Measurements from ENCODE around the gene MGME1. TPM values are rescaled to one million over a fixed set of nuclear protein-coding genes. Genes with fewer than 3 reads are reported as not detected.

Gene MGME1
- total RNA-seq, 1 donor from 2014 or later, result 14.2 TPM

GRCh38 chr20:17928211-17928611 is 40.6 kb upstream of the MGME1 start:
- DNase-seq (ENCODE audit: low read depth), result no peak
- Histone ChIP-seq H3K9ac (ENCODE audit: low read length) (no peak overlapping the region), H3K4me2 (ENCODE audit: low read length) (no peak overlapping the region), H3K4me1 (ENCODE audit: insufficient read depth, low read length) (peaks cover 3% of the 10 kb centered on the region), H3K4me3 (ENCODE audit: insufficient read depth, low read depth, low read length) (no peak overlapping the region), H3K27ac (ENCODE audit: low read depth, low read length) (no peak overlapping the region), H4K20me1 (ENCODE audit: insufficient read depth, low read length) (no peaks in the 10 kb centered on the region), H3K9me3 (ENCODE audit: insufficient read depth, low read depth, low read length) (no peaks in the 10 kb centered on the region), H3K27me3 (ENCODE audit: insufficient read depth, low read length) (no peaks in the 10 kb centered on the region), H3K79me2 (ENCODE audit: insufficient read depth, low read length) (no peaks in the 10 kb centered on the region), H2AFZ (ENCODE audit: low read depth, low read length) (no peak overlapping the region), H3K36me3 (ENCODE audit: insufficient read depth, low read length) (no peaks in the 10 kb centered on the region)
- Mint-ChIP-seq H3K4me3 (ENCODE audit: unreplicated experiment) (no peak overlapping the region), H3K27me3 (ENCODE audit: low read depth, unreplicated experiment) (peaks cover 17% of the 10 kb centered on the region), H3K27ac (ENCODE audit: unreplicated experiment) (no peak overlapping the region), H3K9me3 (ENCODE audit: unreplicated experiment) (peaks cover 2% of the 10 kb centered on the region), H3K36me3 (ENCODE audit: low read depth, unreplicated experiment) (peaks cover 1% of the 10 kb centered on the region), H3K4me1 (ENCODE audit: low read depth, unreplicated experiment) (peaks cover 3% of the 10 kb centered on the region)
- no peak for FAIRE-seq
- TF ChIP-seq CTCF (IDR thresholded peaks at IDR 0.05; ENCODE audit: insufficient read depth, low read depth, low read length), result no peak

GRCh38 chr20:17928633-17929311 is 40.0 kb upstream of the MGME1 start:
- no peak overlapping the region for H3K9ac ChIP-seq (ENCODE audit: low read length)
- no peaks in the 10 kb centered on the region for H3K27me3 ChIP-seq (ENCODE audit: insufficient read depth, low read length)
- no peak for DNase-seq (ENCODE audit: low read depth)
- H3K27ac Mint-ChIP-seq (ENCODE audit: unreplicated experiment), result no peak overlapping the region
- no peak overlapping the region for H3K4me3 ChIP-seq (ENCODE audit: insufficient read depth, low read depth, low read length)
- H3K4me3 Mint-ChIP-seq (ENCODE audit: unreplicated experiment), result no peak overlapping the region
- no peaks in the 10 kb centered on the region for H3K36me3 ChIP-seq (ENCODE audit: insufficient read depth, low read length)
- H3K9me3 Mint-ChIP-seq (ENCODE audit: unreplicated experiment), result peaks cover 2% of the 10 kb centered on the region
- H3K4me1 ChIP-seq (ENCODE audit: insufficient read depth, low read length), result peaks cover 9% of the 10 kb centered on the region
- H3K27ac ChIP-seq (ENCODE audit: low read depth, low read length), result no peak overlapping the region
- H3K4me2 ChIP-seq (ENCODE audit: low read length), result no peak overlapping the region
- H2AFZ ChIP-seq (ENCODE audit: low read depth, low read length), result no peak overlapping the region
- H3K27me3 Mint-ChIP-seq (ENCODE audit: low read depth, unreplicated experiment), result peaks cover 17% of the 10 kb centered on the region
- no peaks in the 10 kb centered on the region for H3K9me3 ChIP-seq (ENCODE audit: insufficient read depth, low read depth, low read length)
- no peak for FAIRE-seq
- peaks cover 3% of the 10 kb centered on the region for H3K4me1 Mint-ChIP-seq (ENCODE audit: low read depth, unreplicated experiment)
- no peaks in the 10 kb centered on the region for H4K20me1 ChIP-seq (ENCODE audit: insufficient read depth, low read length)
- H3K36me3 Mint-ChIP-seq (ENCODE audit: low read depth, unreplicated experiment), result peaks cover 1% of the 10 kb centered on the region
- TF ChIP-seq EZH2 (IDR thresholded peaks at IDR 0.05; ENCODE audit: insufficient read depth, low read length), result no peak
- TF ChIP-seq CTCF (IDR thresholded peaks at IDR 0.05; ENCODE audit: insufficient read depth, low read depth, low read length), result no peak
- H3K79me2 ChIP-seq (ENCODE audit: insufficient read depth, low read length), result no peaks in the 10 kb centered on the region

GRCh38 chr20:17931513-17931912 is 37.3 kb upstream of the MGME1 start:
- no peak overlapping the region for H2AFZ ChIP-seq (ENCODE audit: low read depth, low read length)
- H3K4me3 ChIP-seq (ENCODE audit: insufficient read depth, low read depth, low read length), result no peak overlapping the region
- no peak overlapping the region for H3K9ac ChIP-seq (ENCODE audit: low read length)
- H3K27me3 ChIP-seq (ENCODE audit: insufficient read depth, low read length), result no peaks in the 10 kb centered on the region
- H3K27ac Mint-ChIP-seq (ENCODE audit: unreplicated experiment), result no peak overlapping the region
- H3K79me2 ChIP-seq (ENCODE audit: insufficient read depth, low read length), result no peaks in the 10 kb centered on the region
- H3K9me3 ChIP-seq (ENCODE audit: insufficient read depth, low read depth, low read length), result no peaks in the 10 kb centered on the region
- H3K36me3 ChIP-seq (ENCODE audit: insufficient read depth, low read length), result no peaks in the 10 kb centered on the region
- peaks cover 2% of the 10 kb centered on the region for H3K9me3 Mint-ChIP-seq (ENCODE audit: unreplicated experiment)
- H4K20me1 ChIP-seq (ENCODE audit: insufficient read depth, low read length), result no peaks in the 10 kb centered on the region
- no peak for DNase-seq (ENCODE audit: low read depth)
- no peak overlapping the region for H3K4me2 ChIP-seq (ENCODE audit: low read length)
- no peak overlapping the region for H3K4me3 Mint-ChIP-seq (ENCODE audit: unreplicated experiment)
- H3K27ac ChIP-seq (ENCODE audit: low read depth, low read length), result no peak overlapping the region
- H3K4me1 Mint-ChIP-seq (ENCODE audit: low read depth, unreplicated experiment), result peaks cover 12% of the 10 kb centered on the region
- TF ChIP-seq EZH2 (IDR thresholded peaks at IDR 0.05; ENCODE audit: insufficient read depth, low read length) (no peak), CTCF (IDR thresholded peaks at IDR 0.05; ENCODE audit: insufficient read depth, low read depth, low read length) (no peak)
- peaks cover 1% of the 10 kb centered on the region for H3K36me3 Mint-ChIP-seq (ENCODE audit: low read depth, unreplicated experiment)
- peaks cover 13% of the 10 kb centered on the region for H3K27me3 Mint-ChIP-seq (ENCODE audit: low read depth, unreplicated experiment)
- peaks cover 32% of the 10 kb centered on the region for H3K4me1 ChIP-seq (ENCODE audit: insufficient read depth, low read length)
- FAIRE-seq, result no peak
